ENCODE measurements around the gene LARGE1.

GRCh38 chr22:33859311-33859710, 61.0 kb downstream of the LARGE1 start:
- TF ChIP-seq, protein P1, sequence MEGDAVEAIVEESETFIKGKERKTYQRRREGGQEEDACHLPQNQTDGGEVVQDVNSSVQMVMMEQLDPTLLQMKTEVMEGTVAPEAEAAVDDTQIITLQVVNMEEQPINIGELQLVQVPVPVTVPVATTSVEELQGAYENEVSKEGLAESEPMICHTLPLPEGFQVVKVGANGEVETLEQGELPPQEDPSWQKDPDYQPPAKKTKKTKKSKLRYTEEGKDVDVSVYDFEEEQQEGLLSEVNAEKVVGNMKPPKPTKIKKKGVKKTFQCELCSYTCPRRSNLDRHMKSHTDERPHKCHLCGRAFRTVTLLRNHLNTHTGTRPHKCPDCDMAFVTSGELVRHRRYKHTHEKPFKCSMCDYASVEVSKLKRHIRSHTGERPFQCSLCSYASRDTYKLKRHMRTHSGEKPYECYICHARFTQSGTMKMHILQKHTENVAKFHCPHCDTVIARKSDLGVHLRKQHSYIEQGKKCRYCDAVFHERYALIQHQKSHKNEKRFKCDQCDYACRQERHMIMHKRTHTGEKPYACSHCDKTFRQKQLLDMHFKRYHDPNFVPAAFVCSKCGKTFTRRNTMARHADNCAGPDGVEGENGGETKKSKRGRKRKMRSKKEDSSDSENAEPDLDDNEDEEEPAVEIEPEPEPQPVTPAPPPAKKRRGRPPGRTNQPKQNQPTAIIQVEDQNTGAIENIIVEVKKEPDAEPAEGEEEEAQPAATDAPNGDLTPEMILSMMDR (IDR thresholded peaks at IDR 0.05 in 8 of 11, conservative IDR thresholded peaks at IDR 0.05 in 3 of 11), result no peak
- TF ChIP-seq POLR2A (IDR thresholded peaks at IDR 0.05), result no peak
